Measurements from ENCODE around the gene OR2M5.

- TF ChIP-seq, protein P1, sequence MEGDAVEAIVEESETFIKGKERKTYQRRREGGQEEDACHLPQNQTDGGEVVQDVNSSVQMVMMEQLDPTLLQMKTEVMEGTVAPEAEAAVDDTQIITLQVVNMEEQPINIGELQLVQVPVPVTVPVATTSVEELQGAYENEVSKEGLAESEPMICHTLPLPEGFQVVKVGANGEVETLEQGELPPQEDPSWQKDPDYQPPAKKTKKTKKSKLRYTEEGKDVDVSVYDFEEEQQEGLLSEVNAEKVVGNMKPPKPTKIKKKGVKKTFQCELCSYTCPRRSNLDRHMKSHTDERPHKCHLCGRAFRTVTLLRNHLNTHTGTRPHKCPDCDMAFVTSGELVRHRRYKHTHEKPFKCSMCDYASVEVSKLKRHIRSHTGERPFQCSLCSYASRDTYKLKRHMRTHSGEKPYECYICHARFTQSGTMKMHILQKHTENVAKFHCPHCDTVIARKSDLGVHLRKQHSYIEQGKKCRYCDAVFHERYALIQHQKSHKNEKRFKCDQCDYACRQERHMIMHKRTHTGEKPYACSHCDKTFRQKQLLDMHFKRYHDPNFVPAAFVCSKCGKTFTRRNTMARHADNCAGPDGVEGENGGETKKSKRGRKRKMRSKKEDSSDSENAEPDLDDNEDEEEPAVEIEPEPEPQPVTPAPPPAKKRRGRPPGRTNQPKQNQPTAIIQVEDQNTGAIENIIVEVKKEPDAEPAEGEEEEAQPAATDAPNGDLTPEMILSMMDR (optimal IDR thresholded peaks at IDR 0.05 in 1 of 3, IDR thresholded peaks at IDR 0.05 in 1 of 3, conservative IDR thresholded peaks at IDR 0.05 in 1 of 3; ENCODE audit: extremely low read depth in 1 of 3, insufficient read depth in 2 of 3, low read length in 3 of 3), result no peak
- TF ChIP-seq EZH2 (IDR thresholded peaks at IDR 0.05; ENCODE audit: low read length), result no peak
These were observed 29.6 kb downstream of the OR2M5 start, which contains the start of gene OR2M2 for GRCh38 chr1:248174521-248174920.
